ENCODE data around the gene PLEKHG4B.

Gene PLEKHG4B

DNA sequence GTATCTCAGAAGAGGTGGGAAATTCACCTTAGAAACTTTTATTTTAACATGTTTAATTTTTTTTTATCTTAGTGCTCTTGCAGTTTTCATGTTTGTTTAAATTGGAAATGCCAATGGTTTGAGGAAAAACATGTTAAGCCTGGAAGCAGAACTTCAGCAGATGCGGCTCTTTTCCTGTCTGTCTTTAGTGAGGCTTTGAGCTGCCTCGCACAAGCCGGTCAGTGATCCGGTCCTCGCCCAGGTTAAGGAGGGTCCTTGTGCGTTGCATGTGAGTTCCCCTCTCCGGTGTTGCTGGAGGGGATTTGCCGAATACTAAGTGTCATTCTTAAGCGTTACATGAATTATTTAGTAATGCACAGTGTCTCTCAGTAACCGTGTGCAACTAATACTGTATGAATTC lies 9.4 kb upstream of the PLEKHG4B start:
- Histone ChIP-seq H3K27ac (ENCODE audit: low read length) (no peak overlapping the region), H3K27me3 (replicated peaks; ENCODE audit: insufficient read depth, low read length) (peaks cover 24% of the 10 kb centered on the region), H3K4me3 (ENCODE audit: low read length) (no peak overlapping the region), H3K4me2 (ENCODE audit: low read depth, low read length) (no peak overlapping the region), H3K9ac (ENCODE audit: low read length) (no peak overlapping the region), H3K36me3 (replicated peaks; ENCODE audit: insufficient read depth, low read length) (no peaks in the 10 kb centered on the region), H3F3A (ENCODE audit: insufficient read depth, low read length) (no peaks in the 10 kb centered on the region), H2AFZ (ENCODE audit: low read length) (no peak overlapping the region), H3K4me1 (ENCODE audit: low read length) (no peaks in the 10 kb centered on the region), H3K9me2 (replicated peaks; ENCODE audit: insufficient read depth, low read length) (no peaks in the 10 kb centered on the region), H3K79me2 (ENCODE audit: low read length) (no peaks in the 10 kb centered on the region), H3K9me3 (replicated peaks; ENCODE audit: insufficient read depth, low read length) (no peaks in the 10 kb centered on the region), H4K20me1 (ENCODE audit: insufficient read depth, low read length) (no peaks in the 10 kb centered on the region)
- no peak for DNase-seq
- TF ChIP-seq CTCF (IDR thresholded peaks at IDR 0.05; ENCODE audit: low read length) (no peak), EZH2 (optimal IDR thresholded peaks at IDR 0.05; ENCODE audit: low read depth, low read length) (no peak), EZH2phosphoT487 (IDR thresholded peaks at IDR 0.05; ENCODE audit: low read length) (no peak)

- no peak for TF ChIP-seq EZH2phosphoT487 (IDR thresholded peaks at IDR 0.05; ENCODE audit: low read length)
- Histone ChIP-seq H3K4me1 (ENCODE audit: low read length) (no peaks in the 10 kb centered on the region), H2AFZ (ENCODE audit: low read length) (no peak overlapping the region), H3K9ac (ENCODE audit: low read length) (no peak overlapping the region), H3K9me3 (replicated peaks; ENCODE audit: insufficient read depth, low read length) (no peaks in the 10 kb centered on the region), H4K20me1 (ENCODE audit: insufficient read depth, low read length) (no peaks in the 10 kb centered on the region), H3K36me3 (replicated peaks; ENCODE audit: insufficient read depth, low read length) (no peaks in the 10 kb centered on the region), H3F3A (ENCODE audit: insufficient read depth, low read length) (no peaks in the 10 kb centered on the region), H3K4me3 (ENCODE audit: low read length) (no peak overlapping the region), H3K4me2 (ENCODE audit: low read depth, low read length) (no peak overlapping the region), H3K9me2 (replicated peaks; ENCODE audit: insufficient read depth, low read length) (no peaks in the 10 kb centered on the region), H3K27ac (ENCODE audit: low read length) (no peak overlapping the region), H3K27me3 (replicated peaks; ENCODE audit: insufficient read depth, low read length) (peaks cover 25% of the 10 kb centered on the region), H3K79me2 (ENCODE audit: low read length) (no peaks in the 10 kb centered on the region)
- no peak for DNase-seq
Measured at GRCh38 chr5:83029-83428, 8.9 kb upstream of the PLEKHG4B start.

- Histone ChIP-seq H3K27me3 (replicated peaks; ENCODE audit: insufficient read depth, low read length) (peaks cover 31% of the 10 kb centered on the region), H3K4me3 (ENCODE audit: low read length) (no peak overlapping the region), H2AFZ (ENCODE audit: low read length) (no peak overlapping the region), H4K20me1 (ENCODE audit: insufficient read depth, low read length) (no peaks in the 10 kb centered on the region), H3K9me3 (replicated peaks; ENCODE audit: insufficient read depth, low read length) (no peaks in the 10 kb centered on the region), H3F3A (ENCODE audit: insufficient read depth, low read length) (no peaks in the 10 kb centered on the region), H3K4me2 (ENCODE audit: low read depth, low read length) (no peak overlapping the region), H3K79me2 (ENCODE audit: low read length) (no peaks in the 10 kb centered on the region), H3K4me1 (ENCODE audit: low read length) (no peaks in the 10 kb centered on the region), H3K36me3 (replicated peaks; ENCODE audit: insufficient read depth, low read length) (no peaks in the 10 kb centered on the region), H3K9me2 (replicated peaks; ENCODE audit: insufficient read depth, low read length) (no peaks in the 10 kb centered on the region), H3K9ac (ENCODE audit: low read length) (no peak overlapping the region), H3K27ac (ENCODE audit: low read length) (no peak overlapping the region)
- DNase-seq: no peak
- no peak for TF ChIP-seq EZH2phosphoT487 (IDR thresholded peaks at IDR 0.05; ENCODE audit: low read length)
- TF ChIP-seq EZH2 (optimal IDR thresholded peaks at IDR 0.05; ENCODE audit: low read depth, low read length): no peak
- TF ChIP-seq CTCF (IDR thresholded peaks at IDR 0.05; ENCODE audit: low read length): no peak
Measured at GRCh38 chr5:85334-85995, 6.5 kb upstream of the PLEKHG4B start.

Data from MM.1S (cell line).